Stimulated activated CD8-positive, alpha-beta memory T cell treated with anti-CD3 and anti-CD28 coated beads, Interleukin-2, amount 100 ng/mL, for 1 hour (primary cell): ENCODE measurements around the gene UBASH3B.

ENCODE experiments used
- DNase-seq, 2 donors: peaks; one replicate each; pipeline ENCODE4 v3.0.0-alpha.2; 2020; ENCODE audit warnings: low read depth in 2 of 2

The UBASH3B gene

GRCh38 chr11:122678406-122678805 is 22.9 kb downstream of the UBASH3B start:
- no peak for DNase-seq

- no peak for DNase-seq
Observed at GRCh38 chr11:122679466-122679865, 23.9 kb downstream of the UBASH3B start.

GRCh38 chr11:122681070-122681469 is 25.5 kb downstream of the UBASH3B start:
- DNase-seq: no peak

- DNase-seq: no peak
Observed at GRCh38 chr11:122681735-122682134, 26.2 kb downstream of the UBASH3B start.

GRCh38 chr11:122682464-122682863 is 26.9 kb downstream of the UBASH3B start:
- no peak for DNase-seq

GRCh38 chr11:122685041-122685440 is 29.5 kb downstream of the UBASH3B start:
- DNase-seq: no peak

GRCh38 chr11:122686111-122686510 is 30.6 kb downstream of the UBASH3B start:
- no peak for DNase-seq

GRCh38 chr11:122690384-122690783 is 34.9 kb downstream of the UBASH3B start:
- no peak for DNase-seq

- DNase-seq: no peak
Observed at GRCh38 chr11:122690801-122691548, 35.5 kb downstream of the UBASH3B start.

GRCh38 chr11:122691549-122692150 is 36.1 kb downstream of the UBASH3B start:
- no peak for DNase-seq

GRCh38 chr11:122692444-122692843 is 36.9 kb downstream of the UBASH3B start:
- DNase-seq: no peak

GRCh38 chr11:122695076-122695615 is 39.6 kb downstream of the UBASH3B start:
- no peak for DNase-seq

GRCh38 chr11:122696662-122697061 is 41.1 kb downstream of the UBASH3B start:
- DNase-seq: peak in 1 of 2 donors; percentile 38

GRCh38 chr11:122697636-122698167 is 42.2 kb downstream of the UBASH3B start:
- no peak for DNase-seq

GRCh38 chr11:122698392-122698791 is 42.9 kb downstream of the UBASH3B start:
- no peak for DNase-seq

GRCh38 chr11:122700666-122701065 is 45.1 kb downstream of the UBASH3B start:
- DNase-seq: no peak

- DNase-seq: no peak
Observed at GRCh38 chr11:122701143-122701542, 45.6 kb downstream of the UBASH3B start.

- DNase-seq: no peak
Observed at GRCh38 chr11:122703541-122704272, 48.2 kb downstream of the UBASH3B start.

GRCh38 chr11:122705396-122705795 is 49.9 kb downstream of the UBASH3B start:
- no peak for DNase-seq

GRCh38 chr11:122706291-122707088 is 51.0 kb downstream of the UBASH3B start:
- no peak for DNase-seq

- no peak for DNase-seq
Observed at GRCh38 chr11:122707111-122707510, 51.6 kb downstream of the UBASH3B start.
